ENCODE data around the gene YBX1.
"Not testable (repeated sequence)": the region's sequence is repeated elsewhere in the genome, so short reads cannot be mapped to it uniquely, and the experiment has no call there.

YBX1 gene
- total RNA-seq, result 605 to 1,292 (median 998) reads per million in 18 experiments

DNA sequence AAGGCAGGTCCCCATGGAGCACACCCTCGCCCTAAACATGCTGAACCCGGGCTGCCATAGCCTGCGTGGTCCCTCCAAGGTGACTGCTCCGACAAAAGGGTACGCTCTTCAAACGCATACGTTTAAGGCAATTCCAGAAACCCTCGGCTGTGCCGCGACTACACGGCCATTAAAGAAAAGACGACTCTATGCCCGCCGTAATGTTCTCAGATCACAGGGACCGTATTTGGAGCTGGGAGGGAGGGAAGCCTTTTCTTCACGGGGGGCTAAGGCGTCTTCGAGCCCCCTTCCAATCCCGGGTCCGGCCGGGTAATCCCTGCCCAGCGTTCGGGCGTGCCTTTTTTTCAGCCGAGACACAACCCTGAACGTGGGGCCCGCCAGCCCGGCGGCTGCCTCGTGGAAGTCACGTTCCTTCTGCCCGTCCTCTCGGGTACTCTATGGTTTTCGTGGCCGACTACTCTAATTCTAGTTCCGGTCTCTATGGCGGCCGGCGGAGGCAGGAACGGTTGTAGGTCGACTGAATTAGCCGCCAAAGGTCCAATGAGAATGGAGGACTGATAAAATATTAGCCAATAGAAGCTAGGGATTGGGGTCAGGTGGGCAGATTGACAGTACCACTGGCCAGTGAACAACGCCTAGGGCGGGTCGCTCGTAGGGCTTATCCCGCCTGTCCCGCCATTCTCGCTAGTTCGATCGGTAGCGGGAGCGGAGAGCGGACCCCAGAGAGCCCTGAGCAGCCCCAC is at the start of gene YBX1:
TSS of gene YBX1 (plus strand) at position 678 of the 743 bp plus-strand sequence. CDS start 148 bp downstream, outside the sequence.
- DNase-seq, result peak; percentile 98 to 99

DNA sequence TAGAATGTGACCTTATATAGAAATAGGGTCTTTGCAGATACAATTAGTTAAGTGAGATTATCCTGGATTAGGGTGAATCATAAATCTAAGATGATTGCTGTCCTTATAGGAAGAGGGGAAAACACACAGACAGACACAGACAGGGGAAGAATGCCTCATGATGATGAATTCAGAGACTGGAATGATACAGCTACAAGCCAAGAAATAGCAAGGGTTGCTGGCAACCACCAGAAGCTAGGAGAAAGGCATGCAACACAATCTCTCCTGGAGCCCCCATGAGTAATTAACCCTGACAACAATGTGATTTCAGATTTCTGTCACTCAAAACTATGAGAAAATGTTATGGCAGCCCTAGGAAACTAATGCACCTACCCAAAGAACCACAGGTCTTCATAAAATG is 43.1 kb upstream of the YBX1 start:
- no peak for DNase-seq

DNA sequence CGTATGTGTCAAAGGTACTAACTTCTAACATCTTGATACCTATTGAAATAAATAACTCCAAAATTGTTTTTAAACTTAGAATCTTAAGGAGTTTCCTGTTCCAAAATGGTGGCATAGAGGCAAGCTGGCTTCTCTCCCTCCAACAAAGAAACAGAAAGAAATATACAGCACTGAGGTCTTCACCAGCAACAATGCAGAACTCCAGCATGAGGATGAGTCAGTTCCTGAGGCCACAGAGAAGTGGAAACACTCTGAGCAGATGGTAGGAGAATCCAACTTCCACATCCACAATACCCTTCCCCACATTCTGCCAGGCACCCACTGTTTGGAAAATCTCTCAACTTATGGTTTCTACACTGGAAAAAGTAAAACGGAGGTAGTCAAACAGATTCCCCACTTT is 36.2 kb upstream of the YBX1 start:
- DNase-seq, result peak; percentile 41 to 76

DNA sequence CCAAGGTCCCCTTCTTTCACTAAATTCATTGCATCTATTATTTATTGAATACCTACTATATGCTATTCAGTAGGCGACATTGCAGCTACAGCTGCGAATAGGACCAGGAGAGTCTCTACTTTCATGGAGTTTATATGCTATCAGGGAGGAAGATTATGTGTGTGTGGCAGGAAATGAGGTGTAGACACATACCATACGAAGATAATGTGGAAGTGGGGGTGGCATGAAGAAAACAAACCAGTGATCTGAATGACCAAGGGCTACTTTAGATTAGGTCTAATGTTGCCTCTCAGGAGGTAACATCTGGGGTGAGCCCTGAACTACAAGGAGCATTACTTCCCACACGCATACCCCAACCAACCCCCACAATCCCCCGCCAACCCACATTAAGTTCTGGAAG is 25.0 kb upstream of the YBX1 start:
- DNase-seq, result no peak

DNA sequence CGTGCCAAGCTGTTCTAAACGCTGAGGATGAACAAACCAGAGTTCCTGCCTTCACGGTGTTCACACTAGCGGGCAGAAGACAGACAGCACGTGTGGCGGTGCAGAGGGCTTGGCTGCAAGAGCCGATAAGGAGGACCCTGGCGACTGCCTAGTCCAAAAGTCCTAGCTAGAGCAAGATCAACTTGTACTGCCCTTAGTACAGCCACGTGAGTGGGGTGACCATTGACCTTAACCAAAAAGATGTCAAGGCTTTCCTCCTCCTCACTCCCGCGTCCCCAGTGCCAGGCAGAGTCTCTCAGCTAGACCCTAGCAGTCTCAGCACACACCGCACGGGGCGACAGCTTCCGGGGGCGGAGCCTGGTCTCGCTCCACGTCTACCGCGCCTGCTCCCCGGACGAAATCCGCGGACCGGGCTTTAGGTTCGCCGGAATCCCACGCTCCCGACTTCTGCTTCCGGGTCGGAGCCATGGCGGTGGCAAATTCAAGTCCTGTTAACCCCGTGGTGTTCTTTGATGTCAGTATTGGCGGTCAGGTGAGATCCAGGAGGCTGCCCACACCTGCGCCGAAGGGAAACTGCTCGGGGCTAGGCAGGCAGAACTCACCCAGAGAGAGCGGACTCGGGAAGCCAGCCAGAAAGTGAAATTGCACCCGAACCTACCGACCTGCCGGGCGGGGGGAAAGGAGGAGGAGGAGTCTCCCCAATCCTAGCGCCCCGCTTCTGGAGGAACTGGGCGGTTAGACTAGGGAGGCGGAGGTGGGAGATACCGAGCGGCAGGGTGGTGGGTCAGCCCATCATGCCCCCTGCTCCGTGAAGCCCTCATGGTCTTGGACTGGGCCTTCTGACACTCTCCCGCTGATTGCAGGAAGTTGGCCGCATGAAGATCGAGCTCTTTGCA is 24.0 kb upstream of the YBX1 start, which contains the start of gene PPIH:
TSS of gene PPIH (plus strand) at position 443 of the 896 bp plus-strand sequence. CDS start at position 467, 24 bp downstream.
- DNase-seq, result peak; percentile 96

DNA sequence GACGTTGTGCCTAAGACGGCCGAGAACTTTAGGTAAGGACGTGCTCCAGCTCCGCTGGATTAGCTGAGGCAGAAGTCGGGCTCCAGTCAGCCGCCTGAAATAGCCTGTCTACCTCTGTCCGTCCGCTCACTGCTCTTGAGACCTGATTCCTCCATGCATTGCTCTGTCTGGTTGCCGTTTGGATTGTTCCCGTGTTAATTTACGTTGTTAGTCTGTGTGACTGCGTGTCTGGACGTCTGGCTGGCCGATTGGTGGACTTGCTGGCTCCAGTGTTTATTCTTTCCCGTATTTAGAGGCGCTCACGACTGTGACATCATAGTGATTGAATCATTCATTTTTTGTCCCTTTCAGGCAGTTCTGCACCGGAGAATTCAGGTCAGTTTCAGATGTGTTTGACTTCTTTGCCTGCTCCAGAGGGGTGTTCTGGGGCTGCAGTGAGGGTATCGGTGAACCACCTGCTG is 23.3 kb upstream of the YBX1 start:
- no peak for DNase-seq

DNA sequence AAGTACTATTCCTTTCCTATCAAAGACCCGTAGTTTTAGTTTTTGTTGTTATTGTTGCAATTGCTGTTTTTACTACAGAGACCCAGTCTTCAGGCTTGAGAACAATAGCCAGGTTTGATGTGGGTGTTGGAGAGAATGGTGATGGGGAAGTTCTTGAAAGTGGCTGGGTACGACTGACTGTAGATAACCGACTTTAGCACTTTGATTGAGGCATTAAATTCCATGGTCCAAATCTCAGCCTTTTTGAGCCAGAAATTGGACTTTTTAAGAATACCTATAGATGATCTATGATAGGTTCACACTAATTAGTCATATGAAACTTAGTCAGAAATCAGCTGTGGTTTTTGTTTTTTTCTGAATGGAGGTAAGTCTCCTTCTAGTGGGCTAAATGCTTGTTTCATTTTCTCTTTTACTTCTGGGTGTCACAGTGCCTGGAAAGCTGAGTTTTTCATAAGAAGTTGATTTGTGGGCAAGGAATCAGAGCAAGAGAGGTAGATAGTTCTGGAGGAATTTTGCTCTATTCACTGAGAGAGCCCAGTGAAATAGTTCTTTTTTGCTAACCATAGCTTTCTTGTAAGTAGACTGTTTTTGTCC is 21.2 kb upstream of the YBX1 start:
- no peak for DNase-seq

DNA sequence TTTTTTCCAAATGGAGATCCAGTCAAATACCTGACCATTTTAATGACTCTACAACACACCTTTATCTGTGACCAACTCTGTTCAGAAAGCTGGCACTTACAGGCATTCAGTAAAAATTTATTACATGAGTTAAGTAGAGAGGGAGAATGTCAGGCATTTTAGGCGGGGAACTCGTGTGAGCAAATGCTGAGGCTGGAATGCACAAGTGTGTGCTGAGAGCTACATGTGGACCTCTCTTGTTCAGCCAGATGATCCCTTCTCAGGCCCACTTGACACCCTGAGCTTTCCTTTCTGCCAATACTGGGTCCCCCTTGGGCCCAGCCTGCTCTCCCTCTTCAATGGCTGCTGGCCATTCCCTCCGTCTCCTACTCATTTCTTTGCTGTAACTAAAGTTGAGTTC is 12.3 kb upstream of the YBX1 start:
- DNase-seq, result no peak

DNA sequence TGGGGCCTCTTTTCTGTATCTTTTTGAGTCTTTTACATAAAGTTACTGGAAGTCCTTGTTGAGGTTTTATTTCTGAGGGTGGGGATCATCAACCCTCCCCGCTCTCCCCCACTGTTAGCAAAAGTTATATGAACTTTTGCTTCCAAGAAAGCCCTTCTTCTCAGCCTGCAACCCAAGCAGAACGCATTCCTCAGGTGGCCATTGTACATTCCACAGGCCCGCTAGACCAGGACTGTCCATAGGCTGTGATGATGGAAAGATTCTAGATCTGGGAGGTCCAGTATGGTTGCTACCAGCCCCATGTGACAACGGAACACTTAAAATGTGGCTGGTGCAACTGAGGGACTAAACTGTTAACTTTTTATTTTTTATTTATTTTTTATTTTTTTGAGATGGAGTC is 11.8 kb upstream of the YBX1 start:
- DNase-seq, result no peak

DNA sequence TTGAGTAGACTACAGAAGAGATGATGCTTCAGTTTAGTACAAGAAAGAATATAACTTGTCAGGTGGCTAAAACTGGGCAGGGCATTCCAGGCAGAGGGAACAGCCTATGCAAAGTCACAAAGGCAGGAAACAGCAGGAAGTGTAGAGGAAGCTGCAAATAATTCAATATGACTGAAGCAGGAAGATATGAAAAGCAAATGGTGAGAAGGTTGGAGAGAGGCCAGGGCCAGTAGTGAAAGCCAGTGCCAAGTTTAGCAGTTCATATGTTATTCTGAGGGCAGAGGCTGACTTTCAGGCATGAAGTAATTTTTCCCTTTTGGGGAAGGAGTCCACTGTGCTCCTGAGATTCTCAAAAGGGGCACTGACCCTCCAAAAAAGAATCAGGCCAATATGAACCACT is 8.0 kb upstream of the YBX1 start:
- DNase-seq, result no peak

DNA sequence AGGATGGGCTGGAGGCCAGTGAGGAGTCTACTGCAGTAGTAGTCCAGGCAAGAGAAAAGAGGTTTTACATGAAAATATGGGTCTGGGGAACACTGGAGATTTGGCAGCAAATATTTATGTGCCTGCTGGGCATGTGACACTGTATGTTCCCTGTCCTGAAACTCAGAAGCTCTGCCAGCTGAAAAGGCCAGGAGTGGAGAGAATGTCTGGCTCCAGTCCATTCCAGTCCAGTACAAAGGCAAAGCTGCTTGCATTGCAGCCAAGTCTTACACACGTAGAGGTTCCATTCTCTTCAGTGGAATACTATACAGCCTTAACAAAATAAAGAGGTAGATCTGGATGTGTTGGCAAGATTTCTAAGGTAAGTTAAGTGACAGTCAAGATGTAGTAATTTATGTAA is 7.5 kb upstream of the YBX1 start:
- DNase-seq, result no peak

DNA sequence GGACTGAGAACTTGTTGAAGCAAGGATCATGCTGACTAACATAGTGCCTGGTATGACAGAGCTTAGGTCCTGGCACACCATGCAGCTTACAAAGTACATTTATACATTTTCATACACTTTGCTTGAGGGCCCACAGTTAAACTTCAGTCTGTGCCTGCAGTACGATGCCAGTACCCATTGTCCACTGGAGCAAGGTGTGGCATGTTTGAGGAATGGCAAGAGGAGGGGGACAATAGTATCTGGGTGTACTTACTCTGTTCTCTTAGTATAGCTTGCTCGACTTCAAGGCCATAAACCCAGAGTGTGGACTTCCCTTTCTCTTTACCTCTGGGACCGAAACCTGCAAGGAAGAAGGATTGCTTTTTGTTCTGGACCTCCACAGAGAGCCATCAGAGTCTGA is 6.8 kb upstream of the YBX1 start:
- no peak for DNase-seq

DNA sequence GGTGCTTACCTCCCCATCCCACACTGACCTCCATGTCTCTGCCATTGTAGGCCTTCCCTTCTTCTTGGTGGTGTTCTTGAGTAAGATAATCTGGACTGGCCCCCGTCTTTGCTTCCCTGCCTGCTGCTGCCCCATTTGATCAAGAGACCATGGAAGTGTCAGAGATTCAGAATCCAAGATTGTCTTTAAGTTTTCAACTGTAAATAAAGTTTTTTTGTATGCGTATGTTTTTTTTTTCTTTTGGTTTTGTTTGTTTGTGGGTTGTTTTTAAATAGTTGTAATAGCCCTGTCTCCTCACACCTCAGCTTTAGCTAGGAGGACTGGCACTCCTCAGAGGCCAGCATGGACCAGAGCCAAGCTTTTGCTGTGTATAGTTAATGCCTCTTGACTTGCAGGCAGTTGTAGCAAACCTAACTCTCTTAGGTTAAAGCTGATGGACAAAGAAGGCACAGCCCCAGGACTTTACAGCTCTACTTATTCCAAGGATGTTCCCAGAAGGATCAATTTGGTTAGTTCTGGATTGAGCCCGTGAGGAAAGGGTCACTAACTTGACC is 5.6 kb upstream of the YBX1 start:
- no peak for DNase-seq

DNA sequence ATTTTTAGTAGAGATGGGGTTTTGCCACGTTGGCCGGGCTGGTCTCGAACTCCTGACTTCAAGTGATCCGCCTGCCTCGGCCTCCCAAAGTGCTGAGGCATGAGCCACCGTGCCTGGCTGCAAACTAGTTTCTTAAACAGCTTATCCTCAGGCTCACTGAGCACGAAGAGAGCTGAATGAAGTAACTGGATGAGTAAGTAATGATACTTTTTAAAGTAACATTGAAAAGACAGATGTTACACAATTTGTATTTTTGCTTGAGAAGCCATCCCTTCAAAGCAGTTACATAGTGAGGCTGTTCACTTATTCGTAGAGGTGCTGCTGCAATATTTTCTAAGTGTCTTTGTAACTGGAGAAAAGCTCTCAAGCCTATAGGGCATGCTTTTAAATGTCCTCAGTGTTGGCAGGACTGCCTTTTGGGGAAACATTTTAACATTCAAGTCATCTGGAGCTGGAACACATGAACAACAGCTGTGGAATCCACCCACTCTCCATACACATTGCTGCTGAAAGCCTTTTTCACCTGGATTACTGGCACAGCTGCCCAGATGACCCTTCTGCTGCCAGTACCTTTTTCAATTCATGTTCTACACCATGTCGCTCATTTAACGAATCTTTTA is 2.7 kb upstream of the YBX1 start:
- peak in 1 of 2 donors; percentile 12 for DNase-seq

DNA sequence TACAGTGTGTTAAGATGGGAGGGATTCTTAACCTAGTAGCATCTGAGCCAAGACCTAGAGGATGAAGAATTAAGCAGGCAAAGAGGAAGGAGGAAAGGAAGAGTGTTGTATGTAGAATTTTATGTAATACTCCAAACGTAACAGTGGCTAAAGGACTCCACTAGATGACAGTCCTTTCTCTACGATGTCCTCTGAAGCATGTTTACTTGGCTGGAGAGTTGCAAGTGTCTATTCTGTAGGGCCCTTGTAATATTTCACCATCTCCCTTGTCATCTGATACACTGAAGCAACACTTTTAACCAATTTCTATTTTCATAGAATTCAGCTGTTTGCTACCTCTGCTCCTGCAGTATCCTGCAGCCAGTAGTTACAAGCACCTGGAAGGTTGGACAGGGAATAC is 2.2 kb upstream of the YBX1 start:
- DNase-seq, result peak; percentile 42 to 53

DNA sequence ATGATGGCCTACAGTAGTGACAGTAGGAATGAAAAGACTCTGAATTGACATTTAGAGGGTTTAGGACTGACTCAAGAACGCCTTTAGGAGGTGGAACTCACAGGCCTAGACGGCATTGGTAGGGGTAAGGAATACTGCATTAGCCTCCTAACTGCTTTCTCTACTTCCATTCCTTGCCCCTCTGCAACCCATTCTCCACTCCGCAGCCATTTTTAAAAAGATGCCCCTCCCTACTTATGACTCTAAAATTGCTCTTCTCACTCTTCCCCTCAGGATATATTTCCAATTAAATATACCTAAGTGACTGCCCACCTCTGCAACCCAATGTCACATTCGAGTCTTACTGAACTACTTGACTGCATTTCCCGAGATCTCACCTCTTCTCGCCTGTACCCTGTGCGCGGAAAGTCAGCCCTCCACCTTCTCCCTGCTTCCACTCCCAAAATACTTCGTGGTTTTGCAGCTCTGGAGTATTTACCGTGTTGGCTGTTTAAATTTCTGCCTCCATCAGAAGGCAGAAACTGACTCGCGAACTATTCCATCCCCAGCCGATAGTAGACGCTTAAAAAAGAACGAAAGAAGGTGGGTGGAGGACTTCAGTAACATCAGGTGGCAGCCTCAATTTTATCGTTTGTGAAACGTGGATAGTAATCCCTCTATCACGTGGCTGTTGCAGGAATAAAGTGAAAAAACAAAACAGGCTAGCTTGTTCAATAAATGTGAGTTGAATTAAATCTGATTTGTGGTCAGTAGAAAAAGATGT is 1.1 kb upstream of the YBX1 start:
- DNase-seq, result peak in 1 of 2 donors; percentile 32

DNA sequence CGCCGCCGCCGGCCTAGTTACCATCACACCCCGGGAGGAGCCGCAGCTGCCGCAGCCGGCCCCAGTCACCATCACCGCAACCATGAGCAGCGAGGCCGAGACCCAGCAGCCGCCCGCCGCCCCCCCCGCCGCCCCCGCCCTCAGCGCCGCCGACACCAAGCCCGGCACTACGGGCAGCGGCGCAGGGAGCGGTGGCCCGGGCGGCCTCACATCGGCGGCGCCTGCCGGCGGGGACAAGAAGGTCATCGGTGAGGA is 193 bp downstream of the YBX1 start:
- not testable (repeated sequence) for DNase-seq

DNA sequence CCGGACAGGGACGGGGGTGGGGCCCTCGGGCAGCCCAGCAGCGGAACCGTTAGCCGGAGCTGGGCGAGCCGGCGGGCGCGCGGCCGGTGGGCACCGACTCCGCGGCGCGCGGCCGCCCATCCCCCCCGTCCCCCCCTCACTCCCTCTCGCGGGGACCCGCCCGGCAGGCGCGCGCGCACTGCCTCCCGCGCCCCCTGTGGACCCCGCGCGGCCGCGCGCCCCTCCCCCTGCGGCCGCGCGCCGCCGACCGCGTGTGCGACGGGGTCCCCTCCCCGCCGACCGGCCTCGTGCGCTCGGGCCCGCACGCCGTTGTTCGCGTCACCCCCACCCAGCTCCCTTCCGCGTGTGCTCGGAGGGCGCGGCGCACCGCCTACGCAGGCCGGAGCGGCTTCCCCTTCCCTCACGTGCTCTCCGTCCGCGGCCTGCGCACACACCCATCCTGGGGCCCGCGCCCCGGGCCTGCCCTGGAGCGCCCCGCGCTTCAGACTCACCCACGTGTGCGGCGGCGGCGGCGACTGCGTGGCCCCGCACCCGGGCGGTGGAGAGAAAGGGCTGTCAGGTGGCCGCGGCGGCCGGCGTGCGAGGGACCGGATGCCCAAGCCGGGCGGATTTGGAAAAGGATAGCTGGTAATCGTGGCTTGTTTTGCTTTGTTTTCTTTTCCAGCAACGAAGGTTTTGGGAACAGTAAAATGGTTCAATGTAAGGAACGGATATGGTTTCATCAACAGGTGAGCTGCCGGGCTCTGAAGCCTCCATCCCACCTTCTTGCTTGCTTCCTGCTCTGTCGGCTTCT is 717 bp downstream of the YBX1 start:
- DNase-seq, result peak; percentile 90 to 94

DNA sequence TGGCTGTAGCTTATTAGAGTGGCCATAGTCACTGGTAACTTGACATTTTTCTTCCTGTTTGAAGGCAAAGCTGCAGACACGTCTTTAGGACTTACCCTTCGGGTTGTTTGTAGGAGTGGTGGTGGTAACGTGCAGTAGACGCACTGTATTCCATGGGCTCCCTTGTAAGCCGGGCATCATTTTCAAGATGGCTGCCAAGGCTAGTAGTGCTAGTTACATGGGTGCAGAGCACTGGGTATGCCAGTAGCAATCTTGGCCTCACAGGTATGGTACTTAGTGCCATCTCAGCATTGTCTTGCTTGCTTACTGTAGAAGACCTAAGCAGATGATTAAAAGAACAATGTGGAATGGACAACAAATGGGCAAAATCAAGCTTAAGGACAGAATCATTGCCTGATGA is 1.9 kb downstream of the YBX1 start:
- no peak for DNase-seq

DNA sequence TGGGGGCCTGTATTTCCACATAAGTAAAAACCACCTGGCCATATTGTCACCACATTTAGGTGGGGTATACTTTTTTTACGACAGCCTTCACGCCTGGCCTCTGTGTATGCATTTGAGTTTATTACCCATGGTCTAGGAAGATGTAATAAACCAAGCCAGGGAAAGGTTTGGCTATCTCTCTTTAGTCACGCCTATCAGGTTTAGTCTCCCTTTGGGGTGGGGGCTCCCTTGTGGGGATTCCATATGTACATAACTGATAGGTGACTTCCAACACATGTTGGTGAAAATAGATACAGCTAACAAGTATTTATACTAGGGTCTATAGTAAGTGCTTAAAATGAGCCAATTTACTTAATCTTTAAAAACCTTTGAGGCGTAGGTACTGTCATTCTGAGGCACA is 4.2 kb downstream of the YBX1 start:
- DNase-seq, result no peak

DNA sequence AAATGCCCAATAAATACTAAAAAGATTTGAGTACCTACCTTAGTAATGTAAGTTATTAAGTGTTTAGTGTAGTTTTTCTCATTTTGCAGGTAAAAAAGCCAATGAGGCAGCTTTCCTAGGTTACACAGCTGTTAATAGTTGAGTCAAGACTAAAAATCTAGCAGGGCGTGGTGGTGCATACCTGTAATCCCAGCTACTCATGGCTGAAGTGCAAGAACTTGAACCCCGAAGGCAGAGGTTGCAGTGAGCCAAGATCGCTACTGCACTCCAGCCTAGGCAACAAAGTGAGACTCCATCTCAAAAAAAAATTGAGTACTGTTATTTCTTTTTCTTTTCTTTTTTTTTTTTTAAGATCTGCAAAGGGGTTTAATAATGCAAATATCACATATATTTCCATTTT is 7.7 kb downstream of the YBX1 start:
- no peak for DNase-seq
